ENCODE measurements around the gene CRELD2.

Gene CRELD2

DNA sequence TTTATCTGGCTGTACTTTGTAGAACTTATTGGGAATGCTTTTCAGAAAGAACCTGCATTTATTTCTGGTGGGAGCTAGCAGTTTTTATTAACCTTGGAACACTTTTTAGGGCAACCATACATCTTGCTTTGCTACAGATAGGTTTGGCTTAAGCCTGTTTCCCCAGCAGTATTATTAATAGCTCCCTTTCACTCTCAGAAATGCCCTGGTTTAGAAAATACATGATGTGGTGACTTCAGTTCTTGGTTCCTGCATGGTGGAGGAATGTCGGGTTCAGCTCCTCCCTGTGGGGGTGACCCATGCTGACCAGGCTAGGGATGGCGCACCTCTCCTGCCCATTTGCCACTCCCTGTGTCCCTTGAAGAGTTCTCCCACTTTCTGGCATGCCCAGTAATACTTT, 36.6 kb upstream of the CRELD2 start:
- Histone ChIP-seq H3K36me3 (peaks cover 28 to 43% (median 41%) of the 10 kb centered on the region in 3 donors), H3K4me1 (no peaks in the 10 kb centered on the region), H3K4me3 (no peak overlapping the region), H3K27me3 (no peaks in the 10 kb centered on the region), H3K9me3 (peaks cover 0 to 30% (median 12%) of the 10 kb centered on the region in 3 donors), H3K27ac (no peak overlapping the region)
- TF ChIP-seq, protein P1, sequence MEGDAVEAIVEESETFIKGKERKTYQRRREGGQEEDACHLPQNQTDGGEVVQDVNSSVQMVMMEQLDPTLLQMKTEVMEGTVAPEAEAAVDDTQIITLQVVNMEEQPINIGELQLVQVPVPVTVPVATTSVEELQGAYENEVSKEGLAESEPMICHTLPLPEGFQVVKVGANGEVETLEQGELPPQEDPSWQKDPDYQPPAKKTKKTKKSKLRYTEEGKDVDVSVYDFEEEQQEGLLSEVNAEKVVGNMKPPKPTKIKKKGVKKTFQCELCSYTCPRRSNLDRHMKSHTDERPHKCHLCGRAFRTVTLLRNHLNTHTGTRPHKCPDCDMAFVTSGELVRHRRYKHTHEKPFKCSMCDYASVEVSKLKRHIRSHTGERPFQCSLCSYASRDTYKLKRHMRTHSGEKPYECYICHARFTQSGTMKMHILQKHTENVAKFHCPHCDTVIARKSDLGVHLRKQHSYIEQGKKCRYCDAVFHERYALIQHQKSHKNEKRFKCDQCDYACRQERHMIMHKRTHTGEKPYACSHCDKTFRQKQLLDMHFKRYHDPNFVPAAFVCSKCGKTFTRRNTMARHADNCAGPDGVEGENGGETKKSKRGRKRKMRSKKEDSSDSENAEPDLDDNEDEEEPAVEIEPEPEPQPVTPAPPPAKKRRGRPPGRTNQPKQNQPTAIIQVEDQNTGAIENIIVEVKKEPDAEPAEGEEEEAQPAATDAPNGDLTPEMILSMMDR (IDR thresholded peaks at IDR 0.05), result no peak
- no peak for DNase-seq
- intact Hi-C loops (cut with DNase I; ENCODE audit: low total_unique reads), result no loop called here

DNA sequence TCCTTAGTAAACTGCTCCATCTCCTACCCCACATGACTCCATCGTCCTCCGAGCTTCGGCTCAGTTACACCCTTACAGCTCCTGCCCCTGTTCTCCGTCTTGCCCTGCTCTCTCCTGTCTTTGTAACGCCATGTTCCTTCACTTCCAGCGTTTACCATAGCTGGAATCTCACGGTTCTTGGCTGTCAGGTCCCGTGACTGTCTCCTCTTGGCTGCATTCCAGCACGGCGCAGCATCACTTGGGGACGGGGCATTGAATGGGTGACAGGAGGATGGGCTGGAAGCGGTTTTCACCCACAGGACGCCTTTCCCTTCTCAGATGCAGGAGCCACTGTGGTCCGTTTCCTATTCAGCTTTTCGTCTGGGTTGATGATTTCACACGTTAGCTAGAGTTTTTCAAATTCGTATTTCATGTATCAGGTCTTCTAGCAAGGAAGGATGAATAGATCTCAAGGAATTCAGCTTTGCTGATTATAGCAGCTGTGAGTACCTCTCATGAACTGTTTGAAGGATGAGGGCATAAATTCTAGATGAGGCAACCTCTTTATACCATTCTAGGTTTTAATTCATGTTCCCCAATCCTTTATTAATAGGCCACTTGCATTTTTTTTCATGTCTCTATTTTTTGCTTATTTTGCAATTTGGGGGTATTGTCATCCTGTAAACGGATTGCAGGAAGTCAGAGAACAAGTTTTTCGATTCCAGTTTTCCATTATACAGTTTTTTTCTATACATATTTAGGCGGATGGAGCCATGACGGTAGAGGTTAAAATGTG, 35.7 kb upstream of the CRELD2 start:
- Histone ChIP-seq H3K27me3 (no peaks in the 10 kb centered on the region), H3K9me3 (peaks cover 0 to 30% (median 12%) of the 10 kb centered on the region in 3 donors), H3K4me3 (no peak overlapping the region), H3K27ac (no peak overlapping the region), H3K4me1 (no peaks in the 10 kb centered on the region), H3K36me3 (peaks cover 31 to 51% (median 41%) of the 10 kb centered on the region in 3 donors)
- TF ChIP-seq, protein P1 (IDR thresholded peaks at IDR 0.05), result no peak
- intact Hi-C loops (cut with DNase I; ENCODE audit: low total_unique reads), result no loop called here
- no peak for DNase-seq

DNA sequence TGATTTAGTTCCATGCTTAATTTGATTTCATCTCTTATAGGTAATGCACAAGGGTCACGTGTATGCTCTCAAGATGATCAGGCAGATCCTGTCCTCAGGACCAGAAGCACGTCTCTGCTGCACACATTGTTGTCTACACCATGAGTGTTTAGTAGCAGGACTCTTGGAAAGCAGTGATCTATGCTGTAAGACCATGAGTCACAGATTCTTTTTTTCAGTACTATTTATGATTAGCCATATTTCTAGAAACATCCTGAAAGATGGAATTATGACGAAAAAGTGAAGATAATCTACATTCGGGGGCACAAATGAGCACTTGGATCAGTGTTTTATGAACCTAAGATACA, 35.2 kb upstream of the CRELD2 start:
- intact Hi-C loops (cut with DNase I; ENCODE audit: low total_unique reads), result no loop called here
- no peak overlapping the region for H3K4me3 ChIP-seq

DNA sequence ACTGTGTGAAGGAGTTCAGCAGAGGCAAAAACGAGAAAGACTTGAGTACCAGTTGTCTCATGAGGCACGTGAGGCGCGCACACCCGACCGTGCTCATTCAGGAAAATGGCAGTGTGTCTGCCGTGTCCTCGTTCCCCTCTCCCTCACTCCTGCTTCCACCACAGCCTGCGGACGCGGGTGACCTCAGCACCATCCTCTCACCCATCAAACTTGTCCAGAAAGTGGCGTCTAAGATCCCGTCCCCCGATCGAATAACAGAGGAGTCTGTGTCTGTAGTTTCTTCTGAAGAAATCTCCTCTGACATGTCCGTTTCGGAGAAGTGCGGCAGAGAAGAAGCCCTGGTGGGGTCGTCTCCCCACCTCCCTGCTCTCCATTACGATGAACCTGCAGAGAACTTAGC, 34.4 kb upstream of the CRELD2 start:
- H3K27me3 ChIP-seq, result no peaks in the 10 kb centered on the region
- no peak overlapping the region for H3K27ac ChIP-seq
- no peak for DNase-seq
- H3K4me3 ChIP-seq, result no peak overlapping the region
- intact Hi-C loops (cut with DNase I; ENCODE audit: low total_unique reads), result no loop called here
- peaks cover 0 to 29% (median 12%) of the 10 kb centered on the region in 3 donors for H3K9me3 ChIP-seq
- TF ChIP-seq, protein P1 (IDR thresholded peaks at IDR 0.05), result no peak
- H3K4me1 ChIP-seq, result no peaks in the 10 kb centered on the region
- H3K36me3 ChIP-seq, result peaks cover 38 to 49% (median 48%) of the 10 kb centered on the region in 3 donors

More for the DNA sequence above, 35.2 kb upstream of the CRELD2 start:
- TF ChIP-seq, protein P1 (IDR thresholded peaks at IDR 0.05), result no peak
- Histone ChIP-seq H3K36me3 (peaks cover 31 to 49% (median 41%) of the 10 kb centered on the region in 3 donors), H3K4me1 (no peaks in the 10 kb centered on the region), H3K27ac (no peak overlapping the region), H3K9me3 (peaks cover 0 to 30% (median 12%) of the 10 kb centered on the region in 3 donors), H3K27me3 (no peaks in the 10 kb centered on the region)
- no peak for DNase-seq

DNA sequence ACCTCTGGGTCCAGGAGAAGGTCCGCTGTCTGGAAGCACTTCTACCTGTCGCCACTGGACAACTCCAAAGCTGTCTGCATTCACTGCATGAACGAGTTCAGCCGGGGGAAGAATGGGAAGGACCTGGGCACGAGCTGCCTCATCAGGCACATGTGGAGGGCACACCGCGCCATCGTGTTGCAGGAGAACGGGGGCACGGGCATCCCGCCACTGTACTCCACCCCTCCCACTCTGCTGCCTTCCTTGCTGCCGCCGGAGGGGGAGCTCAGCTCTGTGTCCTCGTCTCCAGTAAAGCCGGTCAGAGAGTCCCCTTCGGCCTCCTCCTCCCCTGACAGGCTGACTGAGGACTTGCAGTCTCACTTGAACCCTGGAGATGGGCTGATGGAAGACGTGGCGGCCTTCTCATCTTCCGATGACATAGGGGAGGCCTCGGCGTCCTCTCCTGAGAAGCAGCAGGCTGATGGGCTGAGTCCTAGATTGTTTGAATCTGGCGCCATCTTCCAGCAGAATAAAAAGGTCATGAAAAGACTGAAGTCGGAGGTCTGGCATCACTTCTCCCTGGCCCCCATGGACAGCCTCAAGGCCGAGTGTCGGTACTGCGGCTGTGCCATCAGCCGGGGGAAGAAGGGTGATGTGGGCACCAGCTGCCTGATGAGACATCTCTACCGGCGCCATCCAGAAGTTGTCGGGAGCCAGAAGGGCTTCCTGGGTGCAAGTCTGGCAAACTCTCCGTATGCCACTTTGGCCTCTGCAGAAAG, 33.8 kb upstream of the CRELD2 start:
- no peaks in the 10 kb centered on the region for H3K4me1 ChIP-seq
- peaks cover 38 to 55% (median 54%) of the 10 kb centered on the region in 3 donors for H3K36me3 ChIP-seq
- H3K27me3 ChIP-seq, result no peaks in the 10 kb centered on the region
- peaks cover 0 to 33% (median 12%) of the 10 kb centered on the region in 3 donors for H3K9me3 ChIP-seq
- H3K4me3 ChIP-seq, result no peak overlapping the region
- no peak overlapping the region for H3K27ac ChIP-seq
- no peak for DNase-seq
- intact Hi-C loops (cut with DNase I; ENCODE audit: low total_unique reads), result no loop called here
- TF ChIP-seq, protein P1 (IDR thresholded peaks at IDR 0.05), result no peak
